Stimulated activated CD4-positive, alpha-beta T cell treated with anti-CD3 and anti-CD28 coated beads, Interleukin-4, amount 100 ng/mL, for 4 hours (primary cell): ENCODE data around the gene TAS2R50.
"Not testable (repeated sequence)": the region's sequence is repeated elsewhere in the genome, so short reads cannot be mapped to it uniquely, and the experiment has no call there.

Experiments used
- DNase-seq, 2 experiments: peaks; one replicate each; pipeline ENCODE4 v3.0.0-alpha.2; 2020

The TAS2R50 gene, protein sequence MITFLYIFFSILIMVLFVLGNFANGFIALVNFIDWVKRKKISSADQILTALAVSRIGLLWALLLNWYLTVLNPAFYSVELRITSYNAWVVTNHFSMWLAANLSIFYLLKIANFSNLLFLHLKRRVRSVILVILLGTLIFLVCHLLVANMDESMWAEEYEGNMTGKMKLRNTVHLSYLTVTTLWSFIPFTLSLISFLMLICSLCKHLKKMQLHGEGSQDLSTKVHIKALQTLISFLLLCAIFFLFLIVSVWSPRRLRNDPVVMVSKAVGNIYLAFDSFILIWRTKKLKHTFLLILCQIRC

DNA sequence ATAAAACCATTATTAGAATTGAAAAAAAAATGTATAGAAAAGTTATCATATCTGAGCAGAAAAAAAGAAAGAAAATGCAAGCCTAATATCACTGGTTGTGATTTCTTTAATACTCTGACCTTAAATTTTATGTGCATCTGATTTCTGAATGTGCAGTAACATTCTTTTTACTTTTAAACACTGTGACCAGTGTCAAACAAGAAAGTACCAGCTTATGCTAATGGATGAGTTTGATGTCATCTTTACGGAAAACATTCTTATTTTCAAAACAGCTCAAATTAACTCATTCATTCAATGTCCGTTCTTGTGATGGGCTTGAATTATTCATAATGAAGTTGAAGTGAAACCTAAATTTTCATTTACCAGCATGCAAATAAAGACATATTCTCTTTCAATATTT is at the start of gene TAS2R50:
Gene TAS2R50, minus strand, starts transcription at position 101 of the 400 bp plus-strand sequence. Its CDS starts 52 bp downstream, at position 49.
- DNase-seq, result no peak

DNA sequence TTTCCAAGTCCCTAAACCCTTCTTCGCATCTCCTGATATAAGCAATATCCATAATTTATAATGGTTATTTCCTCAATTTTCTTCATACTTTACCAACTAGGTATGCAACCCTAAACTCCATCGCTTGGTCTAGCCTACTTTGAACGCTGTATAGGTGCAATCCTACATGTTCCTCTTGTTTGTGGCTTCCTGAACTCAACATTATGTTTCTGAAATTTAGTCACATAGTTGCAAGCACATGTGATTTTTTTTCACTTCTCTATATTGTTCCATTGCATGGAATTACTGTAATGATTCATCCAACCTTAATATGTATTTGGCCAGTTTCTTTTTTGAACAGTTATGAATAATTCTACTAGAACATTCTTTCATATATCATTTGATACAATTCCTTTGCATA is 47.2 kb upstream of the TAS2R50 start:
- not testable (repeated sequence) for DNase-seq

DNA sequence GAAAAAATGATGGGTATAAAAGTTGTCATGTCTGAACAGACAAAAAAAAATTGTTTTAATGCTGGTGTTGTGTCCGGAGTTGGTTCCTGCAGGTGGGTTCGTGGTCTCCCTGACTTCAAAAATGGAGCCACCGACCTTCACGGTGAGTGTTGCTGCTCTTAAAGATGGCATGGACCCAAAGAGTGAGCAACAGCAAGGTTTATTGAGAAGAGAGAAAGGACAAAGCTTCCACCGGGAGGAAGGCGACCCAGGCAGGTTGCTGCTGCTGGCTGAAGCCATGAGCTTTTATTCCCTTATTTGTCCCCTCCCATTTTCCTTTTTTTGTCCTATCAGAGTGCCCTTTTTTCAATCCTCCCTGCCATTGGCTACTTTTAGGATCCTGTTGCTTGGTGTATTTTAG is 44.6 kb upstream of the TAS2R50 start, which contains the start of gene TAS2R31:
Gene TAS2R31, minus strand, starts transcription at position 101 of the 400 bp plus-strand sequence. Its CDS starts 72 bp downstream, at position 29.
- no peak for DNase-seq

DNA sequence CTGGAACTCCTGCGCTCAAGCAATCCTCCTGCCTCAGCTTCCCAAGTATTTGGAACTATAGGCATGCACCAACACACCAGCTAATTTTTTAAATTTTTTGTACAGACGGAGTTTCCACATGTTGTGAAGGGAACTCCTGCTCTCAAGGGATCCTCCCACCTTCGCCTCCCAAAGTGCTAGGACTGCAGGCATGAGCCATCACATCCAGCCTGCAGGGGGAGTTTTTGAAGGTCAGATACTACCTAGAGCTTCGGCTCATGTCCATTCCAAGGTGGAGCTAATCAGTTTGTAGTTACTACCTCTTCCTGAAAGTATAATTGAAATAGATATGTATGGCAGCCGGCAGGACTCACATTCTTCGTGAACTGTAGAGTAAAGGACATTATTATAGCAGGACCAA is 39.4 kb upstream of the TAS2R50 start:
- DNase-seq, result no peak

DNA sequence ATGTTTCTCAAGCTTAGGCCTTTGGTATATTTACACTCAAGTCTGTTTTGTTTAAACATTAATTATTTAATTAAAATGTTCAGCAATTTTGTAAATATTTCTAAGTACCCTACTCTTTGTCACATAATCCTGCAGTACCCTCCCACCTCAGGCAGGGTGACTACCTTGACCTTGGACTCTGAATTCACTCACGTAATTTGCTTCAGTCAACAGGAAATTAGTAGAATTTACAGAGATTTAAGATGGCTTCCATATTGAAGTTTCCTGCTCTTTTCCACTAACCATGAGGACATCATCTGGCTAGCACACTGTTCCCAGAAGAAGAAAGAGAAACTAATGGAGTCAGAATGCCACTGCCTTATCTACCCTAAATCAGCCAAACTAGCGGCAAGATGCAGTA is 36.7 kb upstream of the TAS2R50 start:
- no peak for DNase-seq

DNA sequence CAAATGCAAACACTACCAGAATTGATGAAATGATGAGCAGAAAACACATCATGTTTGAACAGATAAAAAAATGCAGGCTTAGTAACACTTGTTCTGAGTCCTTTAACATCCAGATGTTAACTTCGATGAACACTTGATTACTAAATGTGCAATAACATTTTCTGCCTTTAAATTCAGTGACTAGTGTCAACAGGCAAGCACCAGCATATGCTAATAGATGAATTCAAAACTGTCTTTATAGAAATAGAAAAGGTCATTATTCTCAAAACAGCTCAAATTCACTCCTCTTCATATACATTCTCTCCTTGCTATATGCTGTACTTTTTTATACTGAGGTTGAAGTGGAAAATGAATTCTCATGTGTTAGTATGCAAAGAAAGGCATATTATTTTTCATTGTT is 35.8 kb upstream of the TAS2R50 start, which contains the start of gene TAS2R19:
Gene TAS2R19, minus strand, starts transcription at position 101 of the 400 bp plus-strand sequence. Its CDS starts 49 bp downstream, at position 52.
- no peak for DNase-seq

DNA sequence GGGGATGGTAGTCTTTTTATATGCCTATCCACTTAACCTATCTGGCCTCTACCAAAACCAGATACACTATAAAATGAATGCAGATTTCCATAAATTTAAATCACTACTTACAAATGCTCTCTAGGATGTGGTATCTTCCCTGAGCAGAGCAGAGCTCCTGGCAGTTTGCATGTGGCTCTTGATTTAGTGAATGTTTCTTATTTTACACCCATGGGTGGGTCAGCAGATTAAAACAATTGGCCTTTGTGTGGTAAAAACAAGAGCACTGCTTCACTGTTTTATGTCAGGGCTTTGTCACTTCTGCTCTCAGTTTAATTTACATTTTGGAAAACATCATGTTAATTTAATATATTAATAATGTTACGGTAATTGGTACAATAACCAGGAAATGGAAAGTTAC is 30.2 kb upstream of the TAS2R50 start:
- no peak for DNase-seq

DNA sequence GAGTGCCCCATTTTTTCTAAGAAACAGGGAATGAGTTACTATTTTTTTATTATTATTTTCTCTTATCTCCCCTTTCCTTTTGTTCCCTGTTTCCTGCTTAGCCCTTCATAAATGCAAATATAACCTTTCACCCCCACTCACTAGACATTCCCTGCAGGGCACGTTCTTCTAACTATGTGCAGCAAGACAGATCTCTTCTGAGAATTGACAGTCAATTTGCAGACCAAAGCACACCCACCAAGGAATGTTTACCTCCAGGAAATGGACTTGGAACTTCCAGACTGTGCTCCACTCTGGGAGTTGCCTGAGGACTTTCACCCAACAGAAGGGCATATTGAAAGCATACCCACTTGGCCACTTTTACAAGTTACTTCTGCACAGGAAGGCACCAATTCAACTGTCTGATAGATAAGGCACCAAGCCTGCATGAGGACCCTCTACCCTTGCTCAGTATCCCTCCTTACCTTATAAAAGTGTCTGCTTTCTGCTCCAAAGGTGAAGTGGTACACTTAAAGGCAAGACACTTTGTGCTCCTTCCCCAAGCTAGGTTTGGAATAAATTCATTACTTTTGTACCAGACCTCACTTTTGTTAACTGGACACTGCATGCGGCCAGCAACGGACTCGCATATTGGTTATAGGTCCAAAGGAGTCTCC is 29.2 kb upstream of the TAS2R50 start:
- no peak for DNase-seq

DNA sequence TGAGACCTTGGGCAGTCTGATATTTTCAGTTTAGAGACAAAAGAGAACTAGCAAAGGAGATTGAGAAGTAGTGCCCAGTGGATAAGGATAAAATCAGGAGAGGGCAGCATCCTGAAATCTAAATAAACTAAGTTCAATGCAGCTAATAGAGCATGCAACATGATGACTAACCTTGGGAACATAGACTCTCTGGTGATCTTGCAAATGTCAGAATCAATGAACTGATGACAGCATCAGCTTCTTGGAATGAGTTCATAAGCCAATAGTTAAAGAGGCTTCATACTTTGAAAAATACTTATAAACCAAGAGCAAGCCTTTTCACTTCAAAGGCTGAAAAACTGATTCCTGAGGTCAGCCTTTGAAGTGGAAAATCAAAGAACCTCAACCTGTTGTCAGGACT is 27.5 kb upstream of the TAS2R50 start:
- no peak for DNase-seq

GRCh38 chr12:11007608-11008007 is 20.9 kb upstream of the TAS2R50 start:
- DNase-seq, result no peak

DNA sequence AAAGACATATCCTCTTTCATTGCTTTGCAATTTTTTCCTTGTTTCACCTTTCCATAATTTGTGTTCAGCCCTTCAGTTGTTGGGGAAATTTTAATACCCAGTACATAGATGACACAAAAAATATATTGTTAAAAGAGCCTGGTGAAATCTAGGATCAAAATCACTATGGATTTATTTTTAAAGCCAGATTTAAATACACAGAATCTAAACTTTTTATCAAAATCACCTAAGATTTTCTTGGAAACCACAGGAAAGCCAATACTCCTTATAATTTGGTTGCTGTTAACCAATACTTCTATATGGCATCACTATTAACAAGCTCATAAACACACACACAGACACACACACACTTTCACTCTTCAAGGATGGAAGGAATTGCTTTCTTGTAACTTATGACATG is 11.5 kb upstream of the TAS2R50 start, which contains the start of gene TAS2R20:
Gene TAS2R20, minus strand, starts transcription at position 101 of the 400 bp plus-strand sequence. CDS start 429 bp downstream, outside the sequence.
- no peak for DNase-seq

DNA sequence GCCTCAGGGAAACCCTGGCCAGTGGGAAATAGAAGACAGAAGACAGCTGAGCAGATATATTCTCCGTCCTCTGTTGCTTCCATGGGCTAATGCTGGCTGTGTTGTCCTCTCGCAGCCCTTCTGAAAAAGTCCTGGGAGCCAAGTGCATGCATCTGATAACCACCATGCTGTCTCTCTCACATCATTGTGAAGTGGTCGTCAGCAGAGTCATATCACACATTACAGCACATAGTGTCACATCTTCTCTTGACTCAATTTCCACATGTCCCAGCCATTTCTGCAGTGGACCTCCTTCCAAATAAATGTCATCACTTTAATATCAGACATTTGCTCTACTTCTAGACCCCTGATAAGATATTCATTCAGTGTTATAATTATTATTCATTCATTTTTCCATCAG is 7.6 kb upstream of the TAS2R50 start:
- DNase-seq, result no peak

GRCh38 chr12:10989107-10989506 is 2.4 kb upstream of the TAS2R50 start:
- DNase-seq, result no peak

GRCh38 chr12:10982244-10982643 is 4.5 kb downstream of the TAS2R50 start:
- DNase-seq, result peak in 1 of 2 experiments; percentile 3

DNA sequence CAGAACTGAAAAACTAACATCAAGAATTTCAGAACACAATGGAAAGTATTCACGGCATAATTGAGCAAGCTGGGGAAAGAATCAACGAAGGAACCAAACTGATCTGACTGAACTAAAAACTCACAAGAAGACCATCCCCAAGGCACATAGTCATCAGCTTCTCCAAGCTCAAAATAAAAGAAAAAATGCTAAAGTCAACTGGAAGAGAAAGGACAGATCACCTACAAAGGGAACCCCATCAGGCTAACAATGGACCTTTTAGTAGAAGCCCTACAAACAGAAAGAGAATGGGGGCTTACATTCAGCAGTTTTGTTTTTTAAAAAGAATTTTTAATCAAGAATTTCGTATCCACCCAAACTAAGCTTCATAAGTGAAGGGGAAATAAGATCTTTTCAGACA is 11.7 kb downstream of the TAS2R50 start:
- DNase-seq, result no peak

DNA sequence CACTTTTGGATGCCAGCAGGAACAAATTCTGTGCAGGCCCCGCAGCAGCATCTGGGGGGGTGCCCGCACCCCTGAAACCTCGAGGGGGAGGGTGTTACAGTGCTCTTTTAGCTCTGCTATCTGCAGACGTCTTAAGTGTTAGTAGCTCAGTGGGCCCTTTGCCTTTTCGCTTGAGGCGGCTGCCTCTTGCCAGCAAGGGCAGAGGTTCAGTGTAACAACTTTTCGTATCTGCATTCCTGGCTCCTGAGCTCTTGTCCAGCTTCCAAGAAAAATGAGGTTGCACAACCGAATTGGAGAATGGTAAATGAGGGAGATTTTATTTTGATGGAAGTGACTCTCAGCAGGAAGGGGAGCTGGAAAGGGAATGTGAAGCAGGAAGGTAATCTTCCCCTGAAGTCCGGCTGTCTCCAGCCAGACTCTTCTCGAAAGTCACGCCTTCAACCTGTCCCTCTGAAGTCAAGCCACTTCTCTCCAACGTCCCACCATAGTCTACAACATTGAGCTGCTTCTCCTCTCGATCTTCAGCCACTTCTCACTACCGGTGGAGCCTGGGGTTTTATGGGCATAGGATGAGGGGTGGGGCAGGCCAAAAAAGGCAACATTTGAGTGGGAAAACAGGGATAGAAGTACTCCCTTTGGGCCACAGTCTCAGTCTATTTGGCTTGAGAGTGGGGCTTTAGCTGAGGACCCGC is 17.8 kb downstream of the TAS2R50 start:
- no peak for DNase-seq

DNA sequence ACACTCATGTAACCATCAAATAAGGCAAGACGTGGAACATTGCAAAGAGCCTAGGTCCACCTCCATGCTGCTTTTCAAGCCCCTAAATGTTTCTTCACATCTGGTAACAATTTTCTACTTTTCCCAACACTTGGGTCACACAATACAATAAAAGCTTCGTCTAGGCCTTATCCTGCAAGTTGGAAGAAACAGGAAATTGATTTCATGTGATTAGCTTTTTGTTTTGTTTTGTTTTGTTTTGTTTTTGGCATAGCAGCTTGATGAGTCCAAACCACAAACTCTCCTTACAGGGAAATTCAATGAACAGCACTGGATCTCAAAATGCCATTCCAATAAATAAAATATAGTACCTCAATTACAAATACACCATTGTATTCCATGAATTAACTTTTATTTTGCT is 19.3 kb downstream of the TAS2R50 start:
- DNase-seq, result no peak

DNA sequence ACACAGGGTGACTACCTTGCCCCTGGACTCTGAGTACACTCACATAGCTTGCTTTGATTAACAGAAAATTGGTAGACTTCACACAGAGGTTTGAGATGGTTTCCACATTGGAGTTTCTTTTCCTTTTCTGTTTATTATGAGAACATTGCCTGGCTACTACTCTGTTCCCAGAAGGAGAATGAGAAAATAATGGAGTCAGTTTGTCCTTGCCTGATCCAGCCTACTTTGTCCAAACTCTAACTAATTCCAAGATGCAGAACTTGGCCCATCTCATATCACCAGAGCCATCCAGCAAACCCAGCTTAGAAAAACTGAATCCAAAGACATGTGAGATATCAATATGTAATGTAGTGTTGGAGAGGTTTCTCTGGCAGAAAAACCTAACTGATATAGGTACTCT is 20.4 kb downstream of the TAS2R50 start:
- no peak for DNase-seq

- DNase-seq, result no peak
Measured at GRCh38 chr12:10965476-10965875, 21.2 kb downstream of the TAS2R50 start.

DNA sequence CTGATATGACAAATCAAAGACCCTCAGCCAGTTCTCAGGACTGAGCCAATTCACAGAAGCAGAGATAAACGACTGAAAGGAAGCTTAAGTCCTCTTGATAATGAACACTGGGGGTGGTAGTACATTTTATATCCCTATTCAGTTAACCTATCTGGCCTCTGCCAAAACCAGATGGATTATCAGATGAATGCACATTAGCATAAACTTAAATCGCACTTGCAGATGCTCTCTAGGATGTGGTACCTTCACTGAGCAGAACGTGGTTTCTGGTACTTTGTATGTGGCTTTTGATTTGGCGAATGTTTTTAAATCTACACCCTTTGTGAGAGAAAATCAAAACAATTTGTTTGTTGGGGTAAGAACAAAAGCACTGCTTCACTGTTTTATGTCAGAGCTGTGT is 26.5 kb downstream of the TAS2R50 start:
- no peak for DNase-seq

DNA sequence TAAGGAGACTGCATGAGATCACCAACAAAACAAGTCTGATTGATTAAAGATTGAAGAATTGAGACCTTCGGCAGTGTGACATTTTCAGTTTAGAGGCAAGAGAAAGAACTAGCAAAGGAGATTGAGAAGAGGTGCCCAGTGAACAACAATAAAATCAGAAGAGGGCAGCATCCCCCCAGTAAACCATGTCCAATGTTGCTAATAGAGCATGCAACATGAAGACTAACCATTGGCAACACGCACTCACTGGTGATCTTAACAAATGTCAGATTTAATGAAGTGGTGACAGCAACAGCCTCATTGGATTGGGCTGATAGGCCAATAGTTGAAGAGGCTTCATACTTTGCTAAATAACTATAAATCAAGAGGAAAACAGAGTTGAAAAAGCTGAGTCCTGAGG is 26.9 kb downstream of the TAS2R50 start:
- DNase-seq, result no peak

GRCh38 chr12:10957741-10958140 is 29.0 kb downstream of the TAS2R50 start:
- DNase-seq, result no peak

DNA sequence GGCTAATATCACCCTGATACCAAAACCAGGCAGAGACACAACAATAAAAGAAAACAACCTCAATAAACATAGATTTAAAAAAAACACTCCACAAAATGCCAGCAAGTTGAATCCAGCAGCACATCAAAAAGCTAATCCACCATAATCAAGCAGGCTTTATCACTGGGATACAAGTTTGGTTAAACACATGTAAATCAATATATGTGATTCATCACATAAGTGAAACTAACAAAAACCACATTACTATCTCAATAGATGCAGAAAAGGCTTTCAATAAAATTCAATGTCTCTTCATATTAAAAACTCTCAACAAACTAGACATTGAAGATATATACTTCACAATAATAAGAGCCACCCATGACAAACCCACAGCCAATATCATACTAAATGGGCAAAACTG is 30.6 kb downstream of the TAS2R50 start:
- no peak for DNase-seq

- DNase-seq, result no peak
Measured at GRCh38 chr12:10952645-10953044, 34.1 kb downstream of the TAS2R50 start.
